ENCODE data around the gene RASSF5.

The RASSF5 gene, protein sequence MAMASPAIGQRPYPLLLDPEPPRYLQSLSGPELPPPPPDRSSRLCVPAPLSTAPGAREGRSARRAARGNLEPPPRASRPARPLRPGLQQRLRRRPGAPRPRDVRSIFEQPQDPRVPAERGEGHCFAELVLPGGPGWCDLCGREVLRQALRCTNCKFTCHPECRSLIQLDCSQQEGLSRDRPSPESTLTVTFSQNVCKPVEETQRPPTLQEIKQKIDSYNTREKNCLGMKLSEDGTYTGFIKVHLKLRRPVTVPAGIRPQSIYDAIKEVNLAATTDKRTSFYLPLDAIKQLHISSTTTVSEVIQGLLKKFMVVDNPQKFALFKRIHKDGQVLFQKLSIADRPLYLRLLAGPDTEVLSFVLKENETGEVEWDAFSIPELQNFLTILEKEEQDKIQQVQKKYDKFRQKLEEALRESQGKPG

DNA sequence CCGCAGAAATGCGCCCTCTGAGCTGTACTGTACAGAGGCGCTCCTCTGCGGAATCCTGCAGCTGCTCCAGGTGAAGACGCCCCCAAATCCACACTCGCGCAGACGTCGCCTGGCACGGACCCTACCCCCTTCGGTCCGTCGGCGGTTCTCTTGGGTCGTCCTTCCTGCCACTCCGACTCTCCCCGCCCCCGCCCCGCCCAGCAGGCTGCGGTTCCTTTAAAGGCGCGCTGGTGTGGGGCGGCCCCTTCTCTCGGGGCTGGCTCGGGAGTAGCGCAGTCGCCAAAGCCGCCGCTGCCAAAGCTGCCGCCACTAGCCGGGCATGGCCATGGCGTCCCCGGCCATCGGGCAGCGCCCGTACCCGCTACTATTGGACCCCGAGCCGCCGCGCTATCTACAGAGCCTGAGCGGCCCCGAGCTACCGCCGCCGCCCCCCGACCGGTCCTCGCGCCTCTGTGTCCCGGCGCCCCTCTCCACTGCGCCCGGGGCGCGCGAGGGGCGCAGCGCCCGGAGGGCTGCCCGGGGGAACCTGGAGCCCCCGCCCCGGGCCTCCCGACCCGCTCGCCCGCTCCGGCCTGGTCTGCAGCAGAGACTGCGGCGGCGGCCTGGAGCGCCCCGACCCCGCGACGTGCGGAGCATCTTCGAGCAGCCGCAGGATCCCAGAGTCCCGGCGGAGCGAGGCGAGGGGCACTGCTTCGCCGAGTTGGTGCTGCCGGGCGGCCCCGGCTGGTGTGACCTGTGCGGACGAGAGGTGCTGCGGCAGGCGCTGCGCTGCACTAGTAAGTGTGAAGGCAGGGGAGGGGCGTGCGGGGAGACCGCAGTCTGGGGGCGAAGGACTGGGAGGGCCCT, at the start of gene RASSF5:
Gene RASSF5 (plus strand): TSS at position 248 of the 846 bp plus-strand sequence. CDS start 72 bp downstream, at position 320.
- DNase-seq = peak; percentile 77

DNA sequence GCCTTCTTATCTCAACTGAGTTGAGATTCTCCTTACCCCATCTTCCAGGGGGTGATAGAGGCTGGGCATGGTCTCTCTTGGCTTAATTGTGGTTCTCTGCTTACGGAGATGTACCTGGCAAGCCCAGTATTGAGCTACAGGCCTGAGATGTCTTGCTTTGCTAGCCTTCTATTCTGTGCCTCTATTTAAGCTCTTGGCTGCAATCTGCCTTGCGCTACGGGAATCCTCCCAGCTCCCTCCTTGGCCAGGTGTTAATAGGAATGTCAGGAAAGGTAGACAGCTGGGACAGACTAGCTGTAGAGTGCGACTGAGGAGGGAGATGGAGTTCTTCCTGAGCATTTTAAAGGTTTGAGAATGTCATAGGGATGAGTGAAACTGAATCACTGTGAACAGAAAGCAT, 47.6 kb upstream of the RASSF5 start:
- DNase-seq = no peak

DNA sequence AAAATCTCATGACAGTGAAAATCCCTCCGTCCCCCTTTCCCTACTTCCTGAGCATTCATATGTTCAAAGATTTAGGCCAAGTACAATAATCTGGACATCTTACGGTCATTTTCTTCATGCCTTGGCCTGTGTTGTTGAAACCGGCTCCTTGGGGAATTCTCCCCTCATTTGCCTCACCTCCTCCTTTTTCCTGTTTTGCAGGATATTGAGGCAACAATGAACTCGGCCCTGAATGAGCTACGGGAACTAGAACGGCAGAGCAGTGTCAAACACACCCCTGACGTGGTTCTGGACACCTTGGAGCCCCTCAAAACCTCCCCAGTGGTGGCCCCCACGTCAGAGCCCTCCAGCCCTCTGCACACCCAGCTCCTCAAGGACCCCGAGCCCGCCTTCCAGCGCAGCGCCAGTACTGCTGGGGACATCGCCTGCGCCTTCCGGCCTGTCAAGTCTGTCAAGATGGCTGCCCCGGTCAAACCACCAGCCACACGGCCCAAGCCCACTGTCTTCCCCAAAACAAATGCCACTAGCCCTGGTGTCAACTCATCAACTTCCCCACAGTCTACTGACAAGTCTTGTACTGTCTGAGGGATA, 46.4 kb upstream of the RASSF5 start:
- DNase-seq = no peak

DNA sequence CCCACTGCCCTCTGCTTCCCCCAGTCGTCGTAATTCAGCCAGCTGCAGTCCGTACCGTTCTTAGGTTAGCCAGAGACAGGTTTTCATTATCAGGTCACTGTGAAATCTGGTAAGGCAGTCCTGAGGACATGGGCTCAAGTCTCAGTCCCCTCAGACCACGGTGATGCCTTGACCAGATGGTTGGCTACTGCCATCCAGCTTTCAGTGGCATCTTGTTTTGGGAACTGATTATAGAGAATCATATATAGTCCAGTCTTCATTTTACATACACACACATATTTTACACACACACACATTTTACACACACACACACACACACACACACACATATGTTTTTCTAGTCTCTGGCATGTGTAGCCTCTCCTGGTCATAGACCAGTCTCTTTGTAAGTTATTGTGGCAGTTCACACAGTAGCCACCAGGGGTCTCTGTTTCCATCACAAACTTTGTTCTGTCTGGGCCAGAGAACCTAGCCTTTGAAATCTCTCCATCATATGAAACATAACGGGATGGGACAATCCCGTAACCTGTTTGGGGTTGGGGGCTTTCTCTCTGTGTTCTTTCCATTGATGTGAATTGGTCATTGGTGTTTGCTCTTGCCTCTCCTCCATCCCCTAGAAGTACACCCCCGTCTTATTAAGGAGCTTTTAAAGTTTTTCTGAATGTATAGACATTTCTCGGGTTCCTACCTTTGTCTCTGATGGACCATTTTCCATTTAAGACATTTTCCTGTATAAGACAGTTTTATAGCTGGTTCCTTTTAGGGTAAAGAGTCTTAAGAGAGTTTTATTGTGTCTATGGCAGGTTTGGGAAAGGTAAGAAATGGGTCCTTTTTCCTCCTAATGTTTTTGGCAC, 45.5 kb upstream of the RASSF5 start:
- peak; percentile 73 for DNase-seq

DNA sequence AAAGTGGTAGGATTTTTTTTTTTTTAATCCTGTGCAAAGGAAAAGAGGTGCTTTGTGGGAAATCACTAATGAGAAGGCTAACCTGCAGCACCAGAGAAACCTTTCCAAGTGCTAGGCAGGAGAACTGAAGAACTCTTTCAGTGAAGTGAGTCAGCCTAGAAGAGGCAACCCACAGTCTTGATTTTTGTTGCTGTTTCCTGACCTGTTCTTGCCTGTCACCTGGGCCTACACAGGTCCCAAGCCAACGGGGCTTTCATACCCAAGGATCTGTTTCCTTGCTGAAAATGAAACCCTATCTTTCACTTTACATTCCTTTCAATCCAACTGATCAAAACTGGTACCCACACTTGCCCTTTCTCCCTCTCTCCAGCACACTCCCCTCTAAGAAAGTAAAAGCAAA, 44.2 kb upstream of the RASSF5 start:
- no peak for DNase-seq

DNA sequence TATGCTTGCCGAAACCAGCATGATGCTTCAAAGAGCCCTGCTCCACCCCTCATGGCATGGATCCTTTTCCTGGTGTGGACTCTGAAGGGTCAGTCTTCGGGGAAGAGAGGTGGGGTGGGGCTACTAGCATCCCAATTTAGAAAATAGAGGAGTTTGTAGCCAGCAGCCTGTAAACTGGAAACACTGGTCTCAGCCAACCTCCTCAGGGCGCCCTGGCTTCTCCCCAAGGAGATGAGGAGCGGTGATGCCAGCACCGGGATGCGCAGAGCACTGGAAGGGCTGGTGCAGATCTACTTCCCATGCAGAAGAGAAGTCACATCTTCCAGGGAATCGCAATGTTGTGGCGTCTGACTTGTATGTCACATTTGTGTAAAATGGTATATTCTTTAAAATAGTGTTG, 43.4 kb upstream of the RASSF5 start:
- no peak for DNase-seq

DNA sequence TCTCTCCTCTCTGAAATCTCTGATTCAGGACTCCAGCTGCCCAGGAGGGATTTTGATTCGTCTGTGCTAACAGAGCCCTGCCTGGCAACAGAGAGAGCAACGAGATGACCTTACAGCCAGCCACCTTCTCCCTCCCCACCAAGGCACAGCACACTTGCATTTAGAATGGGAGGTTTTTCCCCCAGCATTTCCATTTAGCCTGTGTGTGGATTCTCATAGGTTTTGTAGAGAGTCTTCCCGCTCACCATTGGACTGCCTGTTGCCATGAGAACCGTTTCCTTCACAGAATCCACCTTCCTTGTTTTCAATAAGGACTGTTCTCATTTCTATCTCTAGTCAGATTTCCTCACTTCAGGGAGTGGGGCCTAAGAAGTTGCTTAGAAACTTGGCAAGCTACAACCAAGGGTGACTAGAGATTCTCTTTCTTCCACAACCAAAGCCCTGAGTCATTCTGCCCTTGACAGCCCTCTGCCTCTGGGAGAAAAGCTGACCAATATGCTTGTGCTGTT, 42.8 kb upstream of the RASSF5 start:
- DNase-seq = peak; percentile 79

DNA sequence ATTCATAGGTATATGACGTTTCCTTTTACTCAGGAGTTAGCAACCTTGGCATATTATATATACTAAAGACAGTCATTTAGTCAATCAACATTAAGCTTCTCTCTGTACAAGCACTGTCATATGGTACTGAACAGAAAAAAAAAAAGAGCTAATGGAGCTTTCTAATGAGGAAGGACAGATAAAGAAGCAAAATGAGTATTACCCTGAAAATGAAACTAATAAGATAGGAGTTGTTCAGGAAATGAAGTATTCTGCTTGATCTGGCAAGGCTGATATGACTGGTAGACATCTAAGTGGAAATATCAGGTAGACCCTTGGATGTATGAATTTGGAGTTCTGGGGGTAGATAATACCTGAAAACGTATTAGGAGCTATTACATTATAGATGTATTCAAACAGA, 41.4 kb upstream of the RASSF5 start:
- no peak for DNase-seq

DNA sequence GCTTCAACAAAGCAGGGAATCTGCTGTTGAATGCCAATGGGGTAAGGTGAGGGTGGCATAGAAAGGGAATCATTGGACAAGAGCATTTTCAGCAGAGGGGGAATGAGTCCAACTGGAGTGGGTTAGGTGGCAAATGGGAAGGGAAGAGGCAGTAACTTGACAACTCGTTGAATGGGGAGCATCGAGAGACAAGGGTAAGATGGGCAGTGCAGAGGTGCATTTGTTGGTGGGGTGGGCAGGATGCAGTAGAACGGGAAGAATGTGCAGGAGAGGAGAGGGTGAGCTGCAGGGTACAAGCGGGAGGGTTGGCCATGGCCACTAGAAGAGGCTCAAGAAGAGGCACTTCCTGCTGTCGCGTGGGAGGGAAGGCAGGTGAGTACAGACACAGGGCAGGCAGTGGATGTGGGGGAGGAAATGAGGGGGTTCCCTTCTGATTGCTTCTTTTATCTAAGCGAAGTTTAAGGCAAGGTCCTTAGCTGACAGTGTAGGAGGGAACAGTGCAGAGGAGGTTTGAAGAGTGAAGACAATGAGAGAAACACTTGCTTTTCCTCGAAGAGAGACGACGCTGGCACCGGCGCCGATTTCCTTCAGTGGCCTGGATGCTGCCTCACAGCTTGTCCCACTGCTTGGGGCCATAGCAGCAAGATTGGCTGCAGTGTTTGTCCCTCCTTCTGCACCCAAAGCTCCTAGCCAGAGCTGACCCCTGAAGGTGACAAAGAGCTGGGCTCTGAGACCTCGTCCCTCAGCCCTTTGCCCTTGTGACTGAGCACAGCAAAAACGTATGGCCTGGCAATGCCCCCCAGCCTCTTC, 40.3 kb upstream of the RASSF5 start:
- DNase-seq = no peak

DNA sequence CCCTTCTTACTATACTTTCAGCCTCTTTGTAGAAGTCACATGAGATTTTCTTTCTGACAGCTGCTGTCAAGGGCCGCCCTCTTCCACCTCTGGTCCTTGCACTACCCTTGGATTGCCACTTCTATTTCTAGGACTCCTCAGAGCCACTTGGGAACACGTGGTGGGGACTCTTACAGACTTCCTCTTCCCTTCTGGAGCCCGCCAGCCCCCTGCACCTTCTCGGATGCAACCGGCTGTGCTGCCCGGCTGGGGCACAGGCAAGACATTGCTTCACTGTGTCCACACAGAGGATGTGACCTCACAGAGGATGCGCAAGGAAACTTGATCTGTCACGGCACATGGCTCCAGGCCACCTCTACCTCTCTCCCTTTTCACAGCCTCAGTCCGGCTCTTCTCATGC, 39.4 kb upstream of the RASSF5 start:
- DNase-seq = peak; percentile 32

DNA sequence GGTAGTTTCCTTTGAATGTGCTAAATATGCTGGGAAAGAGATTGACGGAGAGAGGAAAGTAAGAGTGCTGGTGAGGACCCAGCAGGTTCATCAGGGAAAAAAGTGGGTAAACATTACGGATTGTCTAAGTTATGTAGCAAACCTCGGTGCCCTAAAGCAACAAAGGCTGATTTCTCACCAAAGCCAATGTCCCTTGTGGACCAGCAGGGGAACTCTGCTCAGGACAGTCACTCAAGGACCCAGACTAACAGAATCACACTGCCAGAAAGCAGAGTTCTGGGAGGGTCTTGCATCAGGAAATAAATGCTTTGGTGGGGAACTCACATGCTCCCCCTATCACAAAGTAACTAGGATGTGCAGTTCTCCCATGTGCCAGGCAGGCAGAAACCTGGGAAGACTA, 38.8 kb upstream of the RASSF5 start:
- no peak for DNase-seq

DNA sequence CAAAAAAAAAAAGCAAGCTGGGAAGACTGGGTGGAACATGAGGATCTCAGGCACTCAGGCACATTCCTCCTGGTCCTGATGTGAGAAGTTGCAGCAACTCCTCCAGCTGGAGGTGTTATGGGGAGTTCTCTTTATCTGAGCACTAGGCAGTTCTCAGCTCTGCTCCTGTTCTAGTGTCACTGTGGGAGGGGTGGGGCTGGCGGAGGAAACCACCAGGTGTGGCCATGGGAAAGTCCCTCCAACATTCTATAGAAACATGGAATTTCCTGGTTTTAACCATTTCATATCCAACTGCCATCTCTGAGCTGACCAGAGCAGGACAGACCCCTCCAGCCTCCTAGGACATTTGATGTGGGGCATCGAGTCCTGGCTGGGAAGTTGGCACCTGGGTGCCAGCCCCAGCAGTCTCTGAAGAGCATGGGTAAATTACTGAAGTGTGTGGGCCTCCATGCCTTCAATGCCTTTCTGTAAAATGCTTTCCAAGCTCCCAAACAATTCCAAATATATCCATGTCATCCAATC, 37.9 kb upstream of the RASSF5 start:
- DNase-seq = no peak

DNA sequence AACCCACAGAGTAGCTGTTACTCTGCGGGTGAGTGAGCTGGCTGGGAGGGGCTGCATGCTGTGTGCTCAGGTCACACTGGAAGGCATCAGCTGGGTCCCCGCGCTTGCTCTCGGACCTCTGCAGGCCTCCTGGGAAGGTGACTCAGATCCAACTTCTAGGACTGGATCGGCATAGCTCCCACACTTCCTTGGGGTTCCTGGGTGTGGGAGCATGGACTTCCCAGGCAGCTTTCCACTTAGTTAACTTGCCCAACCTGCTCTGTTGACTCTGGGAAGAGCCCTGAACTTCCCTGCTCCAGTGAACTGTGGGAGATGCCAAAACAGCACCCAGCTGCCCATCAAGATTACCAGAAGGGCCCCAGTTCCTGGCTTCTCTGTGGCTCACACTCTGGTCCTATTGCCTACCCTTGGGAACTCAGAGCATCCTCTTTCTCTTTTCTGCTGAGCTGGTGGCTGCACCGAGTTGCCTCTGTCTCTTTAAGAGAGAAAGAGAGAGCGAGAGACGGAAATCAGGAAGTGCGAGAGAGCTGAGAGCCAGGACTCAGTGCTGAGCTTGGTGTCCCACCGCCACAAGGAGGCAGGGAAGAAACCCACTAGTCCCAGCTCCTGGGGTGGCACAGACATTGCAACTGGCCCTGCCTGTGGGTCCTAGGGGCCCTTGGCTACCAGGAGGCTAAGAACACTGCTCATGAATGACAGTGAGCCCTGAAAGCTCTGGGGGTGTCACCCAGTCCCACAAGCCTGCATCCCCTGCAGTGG, 37.2 kb upstream of the RASSF5 start, which contains the start of gene IKBKE:
Gene IKBKE (plus strand): TSS at position 544 of the 759 bp plus-strand sequence. CDS start 2,752 bp downstream, outside the sequence.
- peak; percentile 84 for DNase-seq

DNA sequence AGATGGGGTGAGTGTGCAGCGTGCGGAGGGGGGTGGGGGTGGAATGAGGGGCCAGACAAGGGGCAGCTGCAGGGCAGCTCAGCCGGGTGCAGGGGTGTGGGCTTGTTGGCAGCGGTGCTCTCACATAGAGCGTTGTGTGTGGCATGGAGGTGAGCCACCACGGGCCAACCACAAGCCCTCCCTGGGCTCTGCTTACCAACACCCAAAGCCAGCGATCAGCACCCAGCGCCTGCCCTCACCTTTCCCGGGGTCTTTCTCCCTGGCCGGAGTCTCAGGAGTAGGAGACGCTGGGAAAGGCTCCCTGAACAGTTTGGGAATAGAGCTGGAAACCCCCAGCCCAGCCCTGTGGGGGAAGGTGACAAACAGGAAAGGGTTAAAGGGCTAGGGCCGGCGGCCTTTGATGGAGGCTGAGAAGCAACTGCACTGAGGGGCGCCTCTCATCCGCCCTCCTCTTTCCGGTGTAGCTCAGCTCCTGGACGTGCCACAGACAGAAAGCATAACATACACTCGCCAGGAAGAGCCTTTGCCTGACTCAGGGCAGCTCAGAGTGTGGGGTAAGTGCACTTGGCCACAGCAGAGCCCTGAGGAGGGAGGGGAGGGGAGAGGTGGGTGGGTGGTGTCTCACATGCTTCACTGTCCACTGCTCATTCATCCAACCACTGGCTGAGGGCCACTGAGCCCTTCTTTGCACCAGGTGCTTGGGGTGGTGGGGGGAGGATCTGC, 36.5 kb upstream of the RASSF5 start:
- DNase-seq = peak; percentile 85

DNA sequence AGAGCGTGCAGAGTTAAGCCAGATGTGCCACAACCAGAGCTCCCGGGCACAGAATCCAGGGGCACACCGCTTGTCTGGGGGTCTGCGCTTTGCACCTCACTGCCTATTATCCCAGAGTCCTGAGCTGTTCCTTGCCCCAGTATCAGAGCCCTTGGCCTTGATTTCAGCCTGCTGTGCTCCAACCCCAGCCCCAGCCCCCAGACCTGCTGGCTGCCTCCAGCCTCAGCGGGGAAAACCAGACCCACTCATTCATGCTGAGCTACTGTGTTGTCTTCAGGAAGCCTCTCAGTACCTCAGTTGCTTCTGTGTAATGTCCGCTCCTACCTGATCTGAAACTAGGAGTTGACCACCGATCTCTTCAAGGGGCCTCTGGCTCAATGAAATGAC, 35.9 kb upstream of the RASSF5 start:
- DNase-seq = no peak

DNA sequence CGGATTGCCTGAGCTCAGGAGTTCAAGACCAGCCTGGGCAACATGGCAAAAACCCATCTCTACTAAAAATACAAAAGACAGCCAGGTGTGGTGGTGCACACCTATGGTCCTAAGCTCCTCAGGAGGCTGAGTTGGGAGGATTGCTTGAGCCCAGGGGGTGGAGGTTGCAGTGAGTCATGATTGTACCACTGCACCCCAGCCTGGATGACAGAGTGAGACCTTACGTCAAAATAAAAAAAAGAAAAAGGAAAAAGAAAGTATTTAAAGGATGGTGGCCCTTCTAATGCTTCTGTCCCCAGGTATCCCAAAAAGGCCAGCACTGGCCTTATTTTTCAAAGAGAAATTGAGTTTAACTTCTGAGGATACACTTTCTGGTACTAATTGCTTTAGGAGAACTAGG, 35.3 kb upstream of the RASSF5 start:
- DNase-seq = peak; percentile 24

DNA sequence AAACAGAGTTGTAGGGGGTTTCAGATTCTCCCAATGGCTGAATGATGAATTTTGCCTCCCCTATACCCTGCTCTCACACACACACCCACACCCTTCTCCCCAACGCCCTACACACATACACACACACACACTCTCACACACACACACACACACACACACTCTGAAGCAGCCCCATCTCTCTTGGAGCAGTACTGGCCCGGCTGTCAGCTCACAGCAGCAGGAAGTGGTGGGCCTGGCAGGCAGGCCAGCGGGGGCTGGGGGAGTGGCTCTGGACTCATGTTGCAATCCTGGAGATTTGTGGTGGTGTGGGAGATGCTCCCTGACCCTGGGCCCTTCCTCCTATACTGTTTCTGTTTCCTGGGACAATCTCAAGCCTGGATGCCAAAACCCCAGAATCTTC, 34.9 kb upstream of the RASSF5 start:
- peak; percentile 92 for DNase-seq

DNA sequence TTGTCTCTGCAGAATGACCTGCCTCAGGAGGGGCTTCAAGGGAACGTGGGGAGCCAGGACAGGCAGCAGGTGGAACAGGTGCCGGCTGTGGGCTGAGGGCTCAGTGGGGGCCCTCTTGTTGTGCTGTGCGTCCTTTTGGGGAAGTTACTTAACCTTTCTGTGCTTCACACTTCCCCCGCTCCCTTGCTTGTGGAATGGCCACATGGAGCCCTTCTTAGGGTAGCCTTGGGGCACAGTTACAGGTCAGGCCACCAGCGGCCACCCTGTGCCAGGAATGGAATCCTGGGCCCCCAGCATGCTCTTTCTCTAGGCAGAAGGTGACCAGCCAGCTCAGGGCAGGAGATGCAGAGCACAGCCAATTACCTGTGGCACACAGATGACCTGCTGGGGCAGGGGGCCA, 34.4 kb upstream of the RASSF5 start:
- no peak for DNase-seq

DNA sequence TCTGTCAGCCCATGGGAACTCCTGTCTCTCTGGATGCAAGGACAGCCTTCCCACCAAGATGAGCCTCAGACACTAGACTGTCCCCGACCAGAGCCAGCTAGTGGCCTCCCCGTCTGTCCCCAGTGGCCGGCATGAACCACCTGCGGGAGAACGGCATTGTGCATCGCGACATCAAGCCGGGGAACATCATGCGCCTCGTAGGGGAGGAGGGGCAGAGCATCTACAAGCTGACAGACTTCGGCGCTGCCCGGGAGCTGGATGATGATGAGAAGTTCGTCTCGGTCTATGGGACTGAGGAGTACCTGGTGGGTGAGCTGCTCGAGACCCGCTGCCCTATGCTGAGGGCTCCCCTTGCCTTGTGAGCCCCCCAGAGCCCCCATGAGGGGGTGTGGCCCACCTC, 31.3 kb upstream of the RASSF5 start:
- no peak for DNase-seq

DNA sequence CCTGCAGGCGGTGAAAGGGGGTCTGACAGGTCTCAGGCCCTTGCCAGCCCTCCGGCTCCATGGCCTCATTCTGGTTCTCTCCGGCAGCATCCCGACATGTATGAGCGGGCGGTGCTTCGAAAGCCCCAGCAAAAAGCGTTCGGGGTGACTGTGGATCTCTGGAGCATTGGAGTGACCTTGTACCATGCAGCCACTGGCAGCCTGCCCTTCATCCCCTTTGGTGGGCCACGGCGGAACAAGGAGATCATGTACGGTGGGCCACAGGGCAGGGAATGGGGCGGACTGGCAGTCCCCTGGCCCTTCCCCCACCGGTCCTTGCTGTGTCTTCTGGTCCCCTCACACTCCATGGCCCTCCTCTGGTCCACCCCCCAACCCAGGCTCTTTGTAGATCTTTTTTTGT, 30.7 kb upstream of the RASSF5 start:
- DNase-seq = no peak

All from EL (cell line).